ENCODE data around the gene LCLAT1. TPM values are rescaled to one million over a fixed set of nuclear protein-coding genes. Genes with fewer than 3 reads are reported as not detected.
"Not testable (repeated sequence)": the region's sequence is repeated elsewhere in the genome, so short reads cannot be mapped to it uniquely, and the experiment has no call there.

LCLAT1 gene
- total RNA-seq, 1 donor from 2014 or later = 27.7 TPM

DNA sequence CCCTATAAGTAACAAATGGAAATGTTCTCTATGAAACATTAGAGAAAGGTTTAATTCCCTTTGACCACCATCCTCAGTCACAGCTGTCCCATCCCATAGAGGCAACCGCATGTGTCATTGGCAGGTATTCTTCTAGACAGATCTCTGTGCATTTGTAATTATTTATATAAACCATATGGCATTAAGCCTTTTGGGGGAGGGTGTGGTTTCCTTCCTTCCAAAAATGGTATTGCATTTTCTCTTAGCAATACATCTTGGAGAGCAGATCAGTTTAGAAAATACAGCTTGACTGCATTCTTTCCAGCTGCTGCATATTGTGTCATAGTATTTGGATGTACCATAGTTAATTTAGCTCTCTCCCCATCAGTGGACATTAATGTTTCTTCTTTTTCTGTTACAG lies 57.7 kb downstream of the LCLAT1 start:
- TF ChIP-seq, protein P1, sequence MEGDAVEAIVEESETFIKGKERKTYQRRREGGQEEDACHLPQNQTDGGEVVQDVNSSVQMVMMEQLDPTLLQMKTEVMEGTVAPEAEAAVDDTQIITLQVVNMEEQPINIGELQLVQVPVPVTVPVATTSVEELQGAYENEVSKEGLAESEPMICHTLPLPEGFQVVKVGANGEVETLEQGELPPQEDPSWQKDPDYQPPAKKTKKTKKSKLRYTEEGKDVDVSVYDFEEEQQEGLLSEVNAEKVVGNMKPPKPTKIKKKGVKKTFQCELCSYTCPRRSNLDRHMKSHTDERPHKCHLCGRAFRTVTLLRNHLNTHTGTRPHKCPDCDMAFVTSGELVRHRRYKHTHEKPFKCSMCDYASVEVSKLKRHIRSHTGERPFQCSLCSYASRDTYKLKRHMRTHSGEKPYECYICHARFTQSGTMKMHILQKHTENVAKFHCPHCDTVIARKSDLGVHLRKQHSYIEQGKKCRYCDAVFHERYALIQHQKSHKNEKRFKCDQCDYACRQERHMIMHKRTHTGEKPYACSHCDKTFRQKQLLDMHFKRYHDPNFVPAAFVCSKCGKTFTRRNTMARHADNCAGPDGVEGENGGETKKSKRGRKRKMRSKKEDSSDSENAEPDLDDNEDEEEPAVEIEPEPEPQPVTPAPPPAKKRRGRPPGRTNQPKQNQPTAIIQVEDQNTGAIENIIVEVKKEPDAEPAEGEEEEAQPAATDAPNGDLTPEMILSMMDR (conservative IDR thresholded peaks at IDR 0.05) = no peak
- H3K27ac Mint-ChIP-seq (ENCODE audit: unreplicated experiment) = no peak overlapping the region
- H3K4me3 Mint-ChIP-seq = no peak overlapping the region
- DNase-seq (ENCODE audit: low read depth, low spot score) = no peak
- peaks cover 15% of the 10 kb centered on the region for H3K36me3 Mint-ChIP-seq (ENCODE audit: low read depth)
- H3K9me3 Mint-ChIP-seq = peaks cover 7% of the 10 kb centered on the region
- no peaks in the 10 kb centered on the region for H3K4me1 Mint-ChIP-seq
- H3K27me3 Mint-ChIP-seq (ENCODE audit: low read depth) = no peaks in the 10 kb centered on the region

DNA sequence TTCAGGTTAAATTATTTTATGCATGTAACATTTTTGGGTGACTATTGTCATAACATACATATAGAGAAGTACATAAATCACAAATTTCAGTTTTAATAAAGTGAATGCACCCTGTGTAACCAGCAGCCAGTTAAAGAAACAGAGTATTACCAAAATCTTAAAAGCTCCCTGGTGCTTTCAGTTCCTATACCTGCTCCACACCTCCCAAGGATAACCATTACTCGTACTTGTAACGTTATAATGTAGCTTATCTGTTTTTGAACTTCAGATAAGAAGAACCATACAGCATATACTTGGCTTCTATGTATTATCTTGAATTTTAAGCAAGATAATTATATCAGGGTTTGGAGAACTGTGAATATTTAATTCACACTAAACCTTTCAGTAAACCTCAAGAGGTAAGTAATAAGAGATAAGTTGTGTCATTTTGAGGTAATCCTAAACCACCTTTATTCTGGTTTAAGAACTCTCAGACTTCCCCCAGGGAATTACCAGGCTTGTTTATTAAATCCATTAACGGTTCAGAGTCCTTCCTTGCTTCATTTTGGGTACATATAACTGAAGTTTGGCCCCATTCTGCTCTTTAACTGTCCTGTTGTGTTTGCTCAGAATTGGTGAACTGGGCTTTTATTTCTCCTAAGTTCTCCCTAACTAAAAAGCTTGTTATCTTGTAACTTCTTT lies 58.6 kb downstream of the LCLAT1 start:
- H3K27ac Mint-ChIP-seq (ENCODE audit: unreplicated experiment) = no peak overlapping the region
- H3K4me3 Mint-ChIP-seq = no peak overlapping the region
- no peak for DNase-seq (ENCODE audit: low read depth, low spot score)
- peaks cover 4% of the 10 kb centered on the region for H3K4me1 Mint-ChIP-seq
- H3K27me3 Mint-ChIP-seq (ENCODE audit: low read depth) = no peaks in the 10 kb centered on the region
- peaks cover 7% of the 10 kb centered on the region for H3K9me3 Mint-ChIP-seq
- H3K36me3 Mint-ChIP-seq (ENCODE audit: low read depth) = peaks cover 14% of the 10 kb centered on the region
- TF ChIP-seq, protein P1 (conservative IDR thresholded peaks at IDR 0.05) = no peak

DNA sequence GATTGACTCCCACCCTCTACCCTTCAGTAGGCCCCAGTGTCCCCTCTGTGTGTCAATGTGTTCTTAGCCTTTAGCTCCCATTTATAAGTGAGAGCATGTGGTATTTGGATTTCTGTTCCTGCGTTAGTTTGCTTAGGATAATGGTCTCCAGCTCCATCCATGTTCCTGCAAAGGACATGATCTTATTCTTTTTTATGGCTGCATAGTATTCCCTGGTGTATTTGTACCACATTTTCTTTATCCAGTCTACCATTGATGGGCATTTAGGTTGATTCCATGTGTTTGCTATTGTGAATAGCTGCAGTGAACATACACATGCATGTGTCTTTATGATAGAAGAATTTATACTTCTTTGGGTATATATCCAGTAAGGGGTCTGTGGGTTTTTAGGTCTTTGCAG lies 60.4 kb downstream of the LCLAT1 start:
- H3K4me1 Mint-ChIP-seq = peaks cover 22% of the 10 kb centered on the region
- H3K27ac Mint-ChIP-seq (ENCODE audit: unreplicated experiment); DNase-seq (ENCODE audit: low read depth, low spot score); H3K4me3 Mint-ChIP-seq; H3K27me3 Mint-ChIP-seq (ENCODE audit: low read depth); H3K36me3 Mint-ChIP-seq (ENCODE audit: low read depth); H3K9me3 Mint-ChIP-seq: not testable (repeated sequence)

DNA sequence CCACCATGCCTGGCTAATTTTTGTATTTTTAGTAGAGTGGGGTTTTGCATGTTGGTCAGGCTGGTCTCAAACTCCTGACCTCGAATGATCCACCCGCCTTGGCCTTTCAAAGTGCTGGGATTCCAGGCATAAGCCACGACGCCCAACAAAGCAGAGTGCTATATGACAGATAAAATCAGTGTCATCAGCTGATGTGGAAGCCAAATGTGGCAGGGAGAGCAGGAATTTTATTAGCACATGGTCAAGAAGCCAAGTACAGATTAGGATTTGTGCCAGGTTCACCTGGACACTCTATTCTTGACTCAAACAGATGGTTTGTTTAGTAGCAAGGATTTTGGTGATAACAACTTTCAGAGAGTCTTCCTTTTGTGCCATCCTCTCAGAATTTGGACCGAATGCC lies 62.7 kb downstream of the LCLAT1 start:
- TF ChIP-seq, protein P1 (conservative IDR thresholded peaks at IDR 0.05) = no peak
- Mint-ChIP-seq H3K27ac (ENCODE audit: unreplicated experiment) (no peak overlapping the region), H3K36me3 (ENCODE audit: low read depth) (peaks cover 7% of the 10 kb centered on the region), H3K4me1 (peaks cover 32% of the 10 kb centered on the region), H3K27me3 (ENCODE audit: low read depth) (no peaks in the 10 kb centered on the region), H3K9me3 (peaks cover 7% of the 10 kb centered on the region), H3K4me3 (no peak overlapping the region)
- no peak for DNase-seq (ENCODE audit: low read depth, low spot score)

DNA sequence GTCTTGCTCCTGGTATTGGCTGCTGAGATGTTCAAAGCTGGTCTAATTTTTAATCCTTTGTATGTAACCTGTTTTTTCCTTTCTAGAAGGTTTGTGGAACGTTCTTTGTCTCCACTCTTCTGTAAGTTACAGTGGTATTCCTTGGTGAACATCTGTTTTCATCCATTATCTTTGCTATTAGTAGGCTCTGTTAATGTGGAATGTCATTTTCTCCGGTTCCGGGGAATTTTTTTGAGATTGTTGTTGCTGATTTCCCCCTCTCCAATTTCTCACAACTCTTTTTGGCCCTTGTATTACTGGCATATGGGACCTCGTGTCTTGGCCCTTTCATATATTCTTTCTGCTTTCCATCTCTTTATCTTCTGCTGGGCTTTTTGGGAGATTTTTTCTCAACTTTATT lies 63.4 kb downstream of the LCLAT1 start:
- H3K4me3 Mint-ChIP-seq = no peak overlapping the region
- TF ChIP-seq, protein P1 (conservative IDR thresholded peaks at IDR 0.05) = no peak
- H3K36me3 Mint-ChIP-seq (ENCODE audit: low read depth) = peaks cover 7% of the 10 kb centered on the region
- DNase-seq (ENCODE audit: low read depth, low spot score) = no peak
- H3K9me3 Mint-ChIP-seq = peaks cover 7% of the 10 kb centered on the region
- H3K4me1 Mint-ChIP-seq = peaks cover 32% of the 10 kb centered on the region
- H3K27ac Mint-ChIP-seq (ENCODE audit: unreplicated experiment) = peak overlapping the region; percentile 20
- no peaks in the 10 kb centered on the region for H3K27me3 Mint-ChIP-seq (ENCODE audit: low read depth)
